ENCODE data around the gene PLCG1.

DNA sequence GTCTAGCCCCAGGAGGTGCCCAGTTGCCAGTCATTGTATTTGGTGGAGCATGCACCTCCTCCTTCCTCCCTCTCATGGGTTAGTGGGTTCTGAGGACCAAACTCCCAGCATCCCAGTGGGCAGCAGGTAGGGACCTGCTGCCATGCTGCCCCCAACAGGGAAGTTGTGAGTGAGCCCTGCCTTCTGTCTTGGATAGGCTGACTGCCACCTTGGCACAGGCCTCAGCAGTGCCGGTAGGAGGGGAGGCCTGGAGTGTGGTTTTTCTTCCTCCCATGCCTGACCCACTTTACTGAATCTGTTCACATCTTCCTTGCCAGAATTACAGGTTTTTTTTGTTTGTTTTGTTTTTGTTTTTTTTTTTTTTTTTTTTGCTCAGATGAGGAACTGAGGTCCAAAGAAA lies 24.5 kb downstream of the PLCG1 start:
- TF ChIP-seq EZH2 (IDR thresholded peaks at IDR 0.05) = no peak
- TF ChIP-seq POLR2AphosphoS5 (IDR thresholded peaks at IDR 0.05; ENCODE audit: borderline replicate concordance, low read depth, low read length) = no peak
